Urinary bladder (tissue), 4 donors: ENCODE measurements around the gene NAALADL2. TPM values are rescaled to one million over a fixed set of nuclear protein-coding genes. Genes with fewer than 3 reads are reported as not detected.

Experiments used
- DNase-seq: peaks from one replicate; pipeline ENCODE4 v3.0.0-alpha.2; 2015; ENCODE audit errors: extremely low spot score
- H3K27ac ChIP-seq: one replicate; pipeline ENCODE4 v1.5.1; 2013; ENCODE audit warnings: low read depth, mild to moderate bottlenecking, moderate library complexity
- H3K36me3 ChIP-seq: one replicate; pipeline ENCODE4 v1.6.1; 2013; ENCODE audit warnings: mild to moderate bottlenecking, moderate library complexity; ENCODE audit not compliant: insufficient read depth
- H3K4me1 ChIP-seq: one replicate; pipeline ENCODE4 v1.6.1; 2013; ENCODE audit warnings: mild to moderate bottlenecking, moderate library complexity; ENCODE audit not compliant: insufficient read depth
- H3K4me3 ChIP-seq: one replicate; pipeline ENCODE4 v1.5.1; 2013; ENCODE audit warnings: low read depth, low read length
- whole genome bisulfite sequencing: extraction: QIAGEN DNeasy Blood & Tissue Kit; methylation state at CpG from one replicate; pipeline ENCODE4 v1.1.7; 2013; 5-methylcytosine and 5-hydroxymethylcytosine counted together
- polyA plus RNA-seq: library from polyadenylated mRNA; stranded (reverse); fragments of 200-250 nt; gene quantifications from one replicate; pipeline ENCODE4 v1.2.3, GENCODE V29; 2013
- total RNA-seq: library from RNA; depleted of rRNA; stranded (reverse); fragments of >200 nt; gene quantifications from one replicate; pipeline ENCODE4 v1.2.3, GENCODE V29; 2014
- donor health status: healthy with polysubstance abuse.
- donor health status: healthy.

The NAALADL2 gene
- total and polyA plus RNA-seq, 2 donors, result 4.2 to 77.5 TPM

- no peak overlapping the region for H3K27ac ChIP-seq
- no peak overlapping the region for H3K4me3 ChIP-seq
- DNase-seq, result no peak
- H3K4me1 ChIP-seq, result no peaks in the 10 kb centered on the region
- no peaks in the 10 kb centered on the region for H3K36me3 ChIP-seq
Measured at GRCh38 chr3:175479800-175480199, 620.7 kb downstream of the NAALADL2 start.

GRCh38 chr3:175484666-175485065 is 625.5 kb downstream of the NAALADL2 start:
- no peak overlapping the region for H3K4me3 ChIP-seq
- no peak overlapping the region for H3K27ac ChIP-seq
- no peak for DNase-seq
- no peaks in the 10 kb centered on the region for H3K36me3 ChIP-seq
- WGBS, result 94% methylated on average over 2 of the region's 2 CpGs
- no peaks in the 10 kb centered on the region for H3K4me1 ChIP-seq

GRCh38 chr3:175485436-175485835 is 626.3 kb downstream of the NAALADL2 start:
- no peak overlapping the region for H3K27ac ChIP-seq
- 84% methylated on average over 1 of the region's 1 CpG for WGBS
- no peaks in the 10 kb centered on the region for H3K36me3 ChIP-seq
- DNase-seq, result no peak
- H3K4me1 ChIP-seq, result no peaks in the 10 kb centered on the region
- H3K4me3 ChIP-seq, result no peak overlapping the region

- WGBS, result 83% methylated on average over 6 of the region's 6 CpGs
- Histone ChIP-seq H3K4me3 (no peak overlapping the region), H3K27ac (no peak overlapping the region), H3K4me1 (no peaks in the 10 kb centered on the region), H3K36me3 (no peaks in the 10 kb centered on the region)
- no peak for DNase-seq
Measured at GRCh38 chr3:175486255-175486654, 627.1 kb downstream of the NAALADL2 start.

- Histone ChIP-seq H3K4me3 (no peak overlapping the region), H3K36me3 (no peaks in the 10 kb centered on the region), H3K27ac (no peak overlapping the region), H3K4me1 (no peaks in the 10 kb centered on the region)
- no peak for DNase-seq
- WGBS, result 87% methylated on average over 1 of the region's 1 CpG
Measured at GRCh38 chr3:175489406-175489805, 630.3 kb downstream of the NAALADL2 start.

- no peak for DNase-seq
- WGBS, result 88% methylated on average over 4 of the region's 4 CpGs
- H3K27ac ChIP-seq, result no peak overlapping the region
Measured at GRCh38 chr3:175493301-175493700, 634.2 kb downstream of the NAALADL2 start.

GRCh38 chr3:175495331-175495730 is 636.2 kb downstream of the NAALADL2 start:
- Histone ChIP-seq H3K27ac (no peak overlapping the region), H3K36me3 (no peaks in the 10 kb centered on the region), H3K4me1 (no peaks in the 10 kb centered on the region), H3K4me3 (no peak overlapping the region)
- DNase-seq, result no peak
- WGBS, result 81% methylated on average over 3 of the region's 3 CpGs

More at GRCh38 chr3:175493301-175493700, 634.2 kb downstream of the NAALADL2 start:
- Histone ChIP-seq H3K4me3 (no peak overlapping the region), H3K36me3 (no peaks in the 10 kb centered on the region), H3K4me1 (no peaks in the 10 kb centered on the region)

- WGBS, result 87% methylated on average over 3 of the region's 3 CpGs
- Histone ChIP-seq H3K27ac (no peak overlapping the region), H3K4me3 (no peak overlapping the region), H3K4me1 (no peaks in the 10 kb centered on the region), H3K36me3 (no peaks in the 10 kb centered on the region)
- no peak for DNase-seq
Measured at GRCh38 chr3:175502155-175502554, 643.0 kb downstream of the NAALADL2 start.

GRCh38 chr3:175511219-175511785 is 652.2 kb downstream of the NAALADL2 start:
- Histone ChIP-seq H3K4me1 (no peaks in the 10 kb centered on the region), H3K36me3 (no peaks in the 10 kb centered on the region), H3K4me3 (no peak overlapping the region), H3K27ac (no peak overlapping the region)
- WGBS, result 89% methylated on average over 3 of the region's 3 CpGs
- DNase-seq, result no peak

- no peak for DNase-seq
- no peak overlapping the region for H3K4me3 ChIP-seq
- WGBS, result 78% methylated on average over 2 of the region's 2 CpGs
Measured at GRCh38 chr3:175512700-175513099, 653.6 kb downstream of the NAALADL2 start.

GRCh38 chr3:175518459-175518858 is 659.3 kb downstream of the NAALADL2 start:
- peaks cover 2% of the 10 kb centered on the region for H3K36me3 ChIP-seq
- no peak for DNase-seq
- WGBS, result 92% methylated on average over 3 of the region's 3 CpGs
- no peak overlapping the region for H3K4me3 ChIP-seq
- no peaks in the 10 kb centered on the region for H3K4me1 ChIP-seq
- no peak overlapping the region for H3K27ac ChIP-seq

More at GRCh38 chr3:175512700-175513099, 653.6 kb downstream of the NAALADL2 start:
- Histone ChIP-seq H3K27ac (no peak overlapping the region), H3K36me3 (no peaks in the 10 kb centered on the region), H3K4me1 (no peaks in the 10 kb centered on the region)

GRCh38 chr3:175521406-175521805 is 662.3 kb downstream of the NAALADL2 start:
- DNase-seq, result no peak
- no peak overlapping the region for H3K27ac ChIP-seq
- no peaks in the 10 kb centered on the region for H3K4me1 ChIP-seq
- H3K4me3 ChIP-seq, result no peak overlapping the region
- peaks cover 2% of the 10 kb centered on the region for H3K36me3 ChIP-seq
- 69% methylated on average over 3 of the region's 3 CpGs for WGBS

GRCh38 chr3:175526191-175526590 is 667.1 kb downstream of the NAALADL2 start:
- H3K36me3 ChIP-seq, result peaks cover 2% of the 10 kb centered on the region
- WGBS, result 79% methylated on average over 2 of the region's 2 CpGs
- peak overlapping the region; percentile 37 for H3K4me3 ChIP-seq
- H3K27ac ChIP-seq, result no peak overlapping the region
- no peaks in the 10 kb centered on the region for H3K4me1 ChIP-seq
- no peak for DNase-seq

- DNase-seq, result no peak
- 63% methylated on average over 4 of the region's 4 CpGs for WGBS
- Histone ChIP-seq H3K36me3 (no peaks in the 10 kb centered on the region), H3K4me3 (peak overlapping the region; percentile 37), H3K4me1 (no peaks in the 10 kb centered on the region), H3K27ac (no peak overlapping the region)
Measured at GRCh38 chr3:175526609-175527280, 667.6 kb downstream of the NAALADL2 start.
